Fibroblast of lung (primary cell): ENCODE data around the gene TPI1.

ENCODE experiments used
- EZH2 ChIP-seq: IDR thresholded peaks from 2 replicates; pipeline ENCODE4 v1.5.1; 2012; ENCODE audit warnings: low read length, control low read depth, mild to moderate bottlenecking; ENCODE audit errors: missing control alignments
- TF ChIP-seq, protein P1 (sequence below), 2 donors: IDR thresholded peaks in 1 of 2; conservative IDR thresholded peaks in 1 of 2; 1 replicate in 1 of 2; 2 replicates in 1 of 2; pipeline ENCODE4 v1.5.1; 2011 to 2012; ENCODE audit warnings: low read length in 2 of 2, control low read depth in 1 of 2, inconsistent platforms in 1 of 2, low read depth in 1 of 2, mild to moderate bottlenecking in 1 of 2

- TF ChIP-seq, protein P1, sequence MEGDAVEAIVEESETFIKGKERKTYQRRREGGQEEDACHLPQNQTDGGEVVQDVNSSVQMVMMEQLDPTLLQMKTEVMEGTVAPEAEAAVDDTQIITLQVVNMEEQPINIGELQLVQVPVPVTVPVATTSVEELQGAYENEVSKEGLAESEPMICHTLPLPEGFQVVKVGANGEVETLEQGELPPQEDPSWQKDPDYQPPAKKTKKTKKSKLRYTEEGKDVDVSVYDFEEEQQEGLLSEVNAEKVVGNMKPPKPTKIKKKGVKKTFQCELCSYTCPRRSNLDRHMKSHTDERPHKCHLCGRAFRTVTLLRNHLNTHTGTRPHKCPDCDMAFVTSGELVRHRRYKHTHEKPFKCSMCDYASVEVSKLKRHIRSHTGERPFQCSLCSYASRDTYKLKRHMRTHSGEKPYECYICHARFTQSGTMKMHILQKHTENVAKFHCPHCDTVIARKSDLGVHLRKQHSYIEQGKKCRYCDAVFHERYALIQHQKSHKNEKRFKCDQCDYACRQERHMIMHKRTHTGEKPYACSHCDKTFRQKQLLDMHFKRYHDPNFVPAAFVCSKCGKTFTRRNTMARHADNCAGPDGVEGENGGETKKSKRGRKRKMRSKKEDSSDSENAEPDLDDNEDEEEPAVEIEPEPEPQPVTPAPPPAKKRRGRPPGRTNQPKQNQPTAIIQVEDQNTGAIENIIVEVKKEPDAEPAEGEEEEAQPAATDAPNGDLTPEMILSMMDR (conservative IDR thresholded peaks at IDR 0.05 in 1 of 2, IDR thresholded peaks at IDR 0.05 in 1 of 2; ENCODE audit: low read depth in 1 of 2, low read length in 2 of 2) = no peak
- no peak for TF ChIP-seq EZH2
These were observed 32.1 kb downstream of the TPI1 start for GRCh38 chr12:6899427-6899826.
